Duodenal mucosa (tissue), 2 donors: ENCODE measurements around the gene PID1.

Experiments used
- H3K27ac ChIP-seq: one replicate; pipeline ENCODE4 v1.7.0; 2013; ENCODE audit warnings: low read depth, low read length
- H3K27me3 ChIP-seq, 2 donors: one replicate each; pipeline ENCODE4 v1.7.0; 2013; ENCODE audit warnings: low read length in 2 of 2, control low read depth in 1 of 2; ENCODE audit not compliant: insufficient read depth in 2 of 2, control insufficient read depth in 1 of 2
- H3K36me3 ChIP-seq, 2 donors: one replicate each; pipeline ENCODE4 v1.7.0; 2013; ENCODE audit warnings: low read length in 2 of 2, control low read depth in 1 of 2; ENCODE audit not compliant: insufficient read depth in 2 of 2, control insufficient read depth in 1 of 2
- H3K4me1 ChIP-seq, 2 donors: one replicate each; pipeline ENCODE4 v1.7.0; 2013; ENCODE audit warnings: low read length in 2 of 2, control low read depth in 1 of 2; ENCODE audit not compliant: insufficient read depth in 2 of 2, control insufficient read depth in 1 of 2
- H3K4me3 ChIP-seq, 2 donors: one replicate each; pipeline ENCODE4 v1.7.0; 2013; ENCODE audit warnings: low read length in 2 of 2, low read depth in 1 of 2
- H3K9ac ChIP-seq, 2 donors: one replicate each; pipeline ENCODE4 v1.7.0; 2013; ENCODE audit warnings: low read length in 2 of 2, low read depth in 1 of 2
- H3K9me3 ChIP-seq, 2 donors: one replicate each; pipeline ENCODE4 v1.7.0; 2013; ENCODE audit warnings: low read length in 2 of 2, control low read depth in 1 of 2; ENCODE audit not compliant: control insufficient read depth in 1 of 2

The PID1 gene

GRCh38 chr2:229160180-229160579, 110.9 kb downstream of the PID1 start:
- Histone ChIP-seq H3K9me3 (no peaks in the 10 kb centered on the region), H3K36me3 (no peaks in the 10 kb centered on the region), H3K9ac (no peak overlapping the region), H3K4me1 (peaks cover 11 to 23% of the 10 kb centered on the region in 2 donors), H3K27ac (no peak overlapping the region), H3K4me3 (no peak overlapping the region), H3K27me3 (no peaks in the 10 kb centered on the region)

GRCh38 chr2:229159405-229159804, 111.7 kb downstream of the PID1 start:
- Histone ChIP-seq H3K9me3 (no peaks in the 10 kb centered on the region), H3K4me3 (no peak overlapping the region), H3K9ac (no peak overlapping the region), H3K36me3 (no peaks in the 10 kb centered on the region), H3K27me3 (no peaks in the 10 kb centered on the region), H3K27ac (no peak overlapping the region), H3K4me1 (peaks cover 13 to 29% of the 10 kb centered on the region in 2 donors)

DNA sequence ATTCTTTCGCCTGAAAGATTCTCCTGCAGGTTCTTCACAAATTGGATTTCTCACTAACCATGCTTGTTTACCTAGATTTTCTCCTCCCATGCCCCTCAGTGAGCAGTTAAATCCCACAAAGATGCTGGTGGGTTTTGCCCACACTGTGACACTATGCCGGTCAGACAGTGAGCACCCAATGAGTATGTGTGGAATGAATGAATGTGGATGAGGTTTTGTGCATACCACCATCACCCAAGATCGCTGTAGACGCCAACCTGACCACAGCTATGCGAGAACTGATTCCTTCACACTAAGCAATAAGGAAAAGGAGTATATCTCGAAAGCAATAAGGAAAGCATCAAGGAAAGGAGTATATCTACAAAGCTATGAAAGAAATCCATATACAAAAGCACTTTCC, 116.7 kb downstream of the PID1 start:
- Histone ChIP-seq H3K36me3 (no peaks in the 10 kb centered on the region), H3K27me3 (no peaks in the 10 kb centered on the region), H3K9me3 (no peaks in the 10 kb centered on the region), H3K9ac (no peak overlapping the region), H3K4me3 (no peak overlapping the region), H3K27ac (no peak overlapping the region), H3K4me1 (peaks cover 8 to 22% of the 10 kb centered on the region in 2 donors)

- Histone ChIP-seq H3K27ac (no peak overlapping the region), H3K27me3 (no peaks in the 10 kb centered on the region), H3K36me3 (no peaks in the 10 kb centered on the region), H3K9ac (no peak overlapping the region), H3K4me3 (no peak overlapping the region), H3K9me3 (no peaks in the 10 kb centered on the region), H3K4me1 (peaks cover 8 to 22% of the 10 kb centered on the region in 2 donors)
Observed at GRCh38 chr2:229153951-229154350, 117.1 kb downstream of the PID1 start.

GRCh38 chr2:229153267-229153666, 117.8 kb downstream of the PID1 start:
- Histone ChIP-seq H3K36me3 (no peaks in the 10 kb centered on the region), H3K4me3 (no peak overlapping the region), H3K27me3 (no peaks in the 10 kb centered on the region), H3K9me3 (no peaks in the 10 kb centered on the region), H3K27ac (no peak overlapping the region), H3K4me1 (peaks cover 8 to 22% of the 10 kb centered on the region in 2 donors), H3K9ac (no peak overlapping the region)

DNA sequence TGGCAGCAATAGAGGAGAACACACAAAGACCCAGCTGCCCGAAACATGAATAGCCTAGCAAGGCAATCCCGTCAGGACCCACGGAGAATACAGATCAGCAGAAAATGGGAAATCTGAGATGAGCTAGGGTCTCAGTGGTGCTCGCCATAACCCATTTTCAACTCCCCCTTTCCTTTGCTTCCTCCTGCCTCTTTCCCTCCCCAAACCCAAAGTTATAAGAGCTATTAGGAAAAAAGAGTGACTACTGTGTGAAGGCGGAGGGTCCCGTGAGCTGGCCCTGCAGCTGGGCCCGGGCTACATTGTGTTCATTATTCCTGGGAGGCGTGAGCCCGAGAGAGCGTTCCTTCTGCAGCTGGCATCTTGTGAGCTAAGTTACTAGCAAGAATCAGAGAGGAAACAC, 118.4 kb downstream of the PID1 start:
- Histone ChIP-seq H3K4me1 (peaks cover 8 to 22% of the 10 kb centered on the region in 2 donors), H3K9me3 (no peaks in the 10 kb centered on the region), H3K4me3 (no peak overlapping the region), H3K36me3 (no peaks in the 10 kb centered on the region), H3K9ac (no peak overlapping the region), H3K27ac (no peak overlapping the region), H3K27me3 (no peaks in the 10 kb centered on the region)

DNA sequence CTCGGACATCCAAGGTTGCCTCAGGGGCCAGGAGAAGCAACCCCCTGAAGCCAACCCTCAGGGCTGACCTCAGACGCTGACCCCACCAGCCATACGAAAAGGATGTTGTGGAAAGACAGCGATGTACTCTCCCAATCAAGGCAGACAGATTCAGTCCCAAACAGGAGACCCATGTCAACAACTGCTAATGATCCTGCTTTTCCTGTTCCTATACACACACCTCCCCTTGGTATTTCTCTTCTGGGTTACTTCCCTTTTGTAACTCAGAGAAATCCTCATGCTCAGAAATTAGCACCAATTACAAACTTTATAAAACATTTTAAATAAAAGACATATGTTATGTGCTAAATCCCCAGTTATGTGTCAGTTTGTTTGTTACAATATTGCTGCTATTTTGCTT, 120.8 kb downstream of the PID1 start:
- Histone ChIP-seq H3K9me3 (peaks cover 0 to 4% of the 10 kb centered on the region in 2 donors), H3K4me3 (no peak overlapping the region), H3K27ac (no peak overlapping the region), H3K27me3 (no peaks in the 10 kb centered on the region), H3K36me3 (no peaks in the 10 kb centered on the region), H3K9ac (no peak overlapping the region), H3K4me1 (peaks cover 8 to 22% of the 10 kb centered on the region in 2 donors)

DNA sequence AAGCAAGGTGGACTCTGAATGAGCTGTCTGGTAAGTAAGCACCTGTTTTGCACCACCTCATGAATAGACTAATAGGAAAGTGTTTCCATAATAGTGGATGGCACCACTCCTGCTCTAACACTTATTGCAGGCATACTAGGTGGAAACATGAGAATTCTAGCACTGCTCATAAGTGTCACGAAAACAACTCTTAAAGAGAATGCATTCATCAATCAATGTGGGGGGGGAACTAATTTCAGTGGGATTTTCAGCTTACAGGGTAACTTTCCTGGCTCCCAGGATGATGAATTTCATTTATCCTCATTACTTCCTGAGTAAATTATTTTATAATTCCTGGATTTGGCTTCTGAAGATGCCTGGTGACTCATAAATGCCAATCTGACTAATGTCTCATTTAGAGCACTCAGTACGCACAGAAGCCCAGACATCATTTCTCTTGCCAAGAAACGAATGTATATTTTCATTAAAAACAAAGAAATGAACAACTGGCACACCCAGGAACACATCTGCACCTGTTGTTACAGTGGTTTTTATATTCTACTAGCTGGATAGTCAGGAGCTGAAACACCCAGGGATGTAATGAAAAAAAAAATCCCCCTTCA, 129.6 kb downstream of the PID1 start:
- Histone ChIP-seq H3K4me3 (no peak overlapping the region), H3K4me1 (peaks cover 0 to 4% of the 10 kb centered on the region in 2 donors), H3K9me3 (no peaks in the 10 kb centered on the region), H3K9ac (no peak overlapping the region), H3K27ac (no peak overlapping the region), H3K36me3 (no peaks in the 10 kb centered on the region), H3K27me3 (no peaks in the 10 kb centered on the region)

DNA sequence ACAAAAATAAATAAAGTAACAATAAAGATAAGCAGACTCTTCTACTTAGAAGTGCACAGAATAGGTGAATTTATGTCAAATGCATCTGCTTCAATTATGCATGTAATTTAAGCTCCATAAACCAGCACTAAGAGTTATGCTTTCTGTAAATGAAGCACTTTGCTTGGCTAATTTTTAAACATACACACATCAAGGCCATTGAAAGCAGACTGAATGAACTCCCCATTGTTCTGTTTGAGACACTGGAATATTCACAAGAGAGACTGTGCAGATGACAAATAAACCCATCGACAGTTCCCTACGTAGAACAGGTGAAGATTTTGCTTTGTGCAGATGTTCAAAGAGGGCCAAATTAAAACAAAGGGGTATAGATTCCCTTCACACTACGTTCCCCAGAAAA, 133.4 kb downstream of the PID1 start:
- H3K9me3 ChIP-seq: peaks cover 0 to 3% of the 10 kb centered on the region in 2 donors
- H3K36me3 ChIP-seq: no peaks in the 10 kb centered on the region
- H3K4me3 ChIP-seq: no peak overlapping the region
- no peak overlapping the region for H3K9ac ChIP-seq
- H3K27me3 ChIP-seq: no peaks in the 10 kb centered on the region
- H3K27ac ChIP-seq: no peak overlapping the region
- H3K4me1 ChIP-seq: peaks cover 0 to 4% of the 10 kb centered on the region in 2 donors

GRCh38 chr2:229137066-229137465, 134.0 kb downstream of the PID1 start:
- H3K36me3 ChIP-seq: no peaks in the 10 kb centered on the region
- H3K9me3 ChIP-seq: peaks cover 0 to 3% of the 10 kb centered on the region in 2 donors
- no peak overlapping the region for H3K27ac ChIP-seq
- H3K4me3 ChIP-seq: no peak overlapping the region
- no peaks in the 10 kb centered on the region for H3K27me3 ChIP-seq
- H3K9ac ChIP-seq: no peak overlapping the region
- peaks cover 0 to 4% of the 10 kb centered on the region in 2 donors for H3K4me1 ChIP-seq
